Islet precursor cell (in vitro differentiated cells): Measurements from ENCODE around the gene MTFMT.
"Not testable (repeated sequence)": the region's sequence is repeated elsewhere in the genome, so short reads cannot be mapped to it uniquely, and the experiment has no call there.

ENCODE experiments used
- DNase-seq: peaks from one replicate; pipeline ENCODE4 v3.0.0-alpha.2; 2018

MTFMT gene

GRCh38 chr15:65034719-65035118 is 5.3 kb upstream of the MTFMT start:
- DNase-seq: no peak

- DNase-seq: no peak
Observed at GRCh38 chr15:65033659-65034269, 4.3 kb upstream of the MTFMT start.

- DNase-seq: peak; percentile 96
Observed at GRCh38 chr15:65032801-65033537, 3.5 kb upstream of the MTFMT start.

GRCh38 chr15:65029736-65030208 is 333 bp upstream of the MTFMT start:
- no peak for DNase-seq

- DNase-seq: no peak
Observed at GRCh38 chr15:65028338-65028737, 1.1 kb downstream of the MTFMT start.

- no peak for DNase-seq
Observed at GRCh38 chr15:65027593-65027992, 1.8 kb downstream of the MTFMT start.

- DNase-seq: no peak
Observed at GRCh38 chr15:65026756-65027155, 2.7 kb downstream of the MTFMT start.

GRCh38 chr15:65021488-65021887 is 8.0 kb downstream of the MTFMT start:
- no peak for DNase-seq

- no peak for DNase-seq
Observed at GRCh38 chr15:65020419-65020818, 9.0 kb downstream of the MTFMT start.

GRCh38 chr15:65011198-65011597 is 18.2 kb downstream of the MTFMT start:
- DNase-seq: not testable (repeated sequence)

- DNase-seq: no peak
Observed at GRCh38 chr15:65008983-65009382, 20.5 kb downstream of the MTFMT start.

GRCh38 chr15:65006876-65007275 is 22.6 kb downstream of the MTFMT start:
- DNase-seq: peak; percentile 77

- no peak for DNase-seq
Observed at GRCh38 chr15:65004993-65005392, 24.4 kb downstream of the MTFMT start.

- no peak for DNase-seq
Observed at GRCh38 chr15:64997745-64998375, 31.6 kb downstream of the MTFMT start.

- DNase-seq: no peak
Observed at GRCh38 chr15:64997066-64997465, 32.4 kb downstream of the MTFMT start.

GRCh38 chr15:64993290-64993689 is 36.1 kb downstream of the MTFMT start:
- no peak for DNase-seq

GRCh38 chr15:64991536-64992135 is 37.8 kb downstream of the MTFMT start:
- no peak for DNase-seq

- no peak for DNase-seq
Observed at GRCh38 chr15:64990168-64990470, 39.3 kb downstream of the MTFMT start.

- DNase-seq: peak; percentile 98
Observed at GRCh38 chr15:64989416-64990167, 39.8 kb downstream of the MTFMT start, which contains the start of gene SPG21. SPG21 (minus strand) TSS chr15:64989914; CDS start chr15:64983569, 6,345 bp downstream.

- DNase-seq: no peak
Observed at GRCh38 chr15:64987136-64987535, 42.3 kb downstream of the MTFMT start.

- no peak for DNase-seq
Observed at GRCh38 chr15:64985366-64986033, 43.9 kb downstream of the MTFMT start.

- DNase-seq: no peak
Observed at GRCh38 chr15:64982472-64982871, 47.0 kb downstream of the MTFMT start.
